Left colon (tissue), 2 donors: Measurements from ENCODE around the gene SYPL2. TPM values are rescaled to one million over a fixed set of nuclear protein-coding genes. Genes with fewer than 3 reads are reported as not detected.

Source experiments
- ATAC-seq: fragments of 200-7000 bp; cut with Tn5 transposase; one replicate; pipeline ENCODE4 v1.9.1; 2020; ENCODE audit warnings: mild to moderate bottlenecking, moderate library complexity
- DNase-seq, 2 donors: peaks; one replicate each; pipeline ENCODE4 v3.0.0-alpha.2; 2020
- intact Hi-C, 2 donors: fragments of 100-400 bp; cut with DNase I in 1 of 2; cut with micrococcal nuclease in 1 of 2; formaldehyde crosslinking; loops; one replicate each; pipeline versions ENCODE4 v1.11.2 to v1.14.0; 2022; cut with DNase I, micrococcal nuclease
- total RNA-seq, 2 donors: library from RNA; stranded (reverse); fragmentation: NEBNext Ultra II Directional; extraction: Animal tissue kit (Norgen Biotek cat#: 25700); gene quantifications; one replicate each; pipeline ENCODE4 v1.2.1, GENCODE V29; 2021
- donor health status: DM: no; HTN: no; CAD: no.
- donor health status: DM: yes; HTN: yes; CAD: no.

SYPL2 gene
- total RNA-seq, 2 donors from 2014 or later: 0.15 to 0.87 TPM

DNA sequence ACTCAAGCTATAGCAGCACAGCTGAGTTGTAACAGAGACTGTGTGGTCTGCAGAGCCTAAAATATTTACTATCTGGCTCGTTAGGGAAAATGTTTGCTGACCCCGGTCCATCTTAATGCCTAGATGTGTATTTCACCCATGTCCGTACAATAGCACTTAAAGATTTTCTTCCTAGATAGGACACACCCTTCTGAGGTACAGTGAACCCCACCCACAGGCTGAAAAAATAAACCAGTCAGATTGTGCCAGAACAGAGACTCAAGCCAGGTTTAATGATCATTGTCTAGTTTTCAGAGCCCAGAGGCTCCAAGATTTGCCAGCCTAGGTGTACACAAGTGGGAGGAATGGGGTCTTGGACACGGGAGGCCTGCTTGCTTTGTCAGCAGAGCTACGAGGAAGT, 37.6 kb downstream of the SYPL2 start:
- peak; percentile 73 for ATAC-seq
- no peak for DNase-seq
- intact Hi-C loops: no loop called here

DNA sequence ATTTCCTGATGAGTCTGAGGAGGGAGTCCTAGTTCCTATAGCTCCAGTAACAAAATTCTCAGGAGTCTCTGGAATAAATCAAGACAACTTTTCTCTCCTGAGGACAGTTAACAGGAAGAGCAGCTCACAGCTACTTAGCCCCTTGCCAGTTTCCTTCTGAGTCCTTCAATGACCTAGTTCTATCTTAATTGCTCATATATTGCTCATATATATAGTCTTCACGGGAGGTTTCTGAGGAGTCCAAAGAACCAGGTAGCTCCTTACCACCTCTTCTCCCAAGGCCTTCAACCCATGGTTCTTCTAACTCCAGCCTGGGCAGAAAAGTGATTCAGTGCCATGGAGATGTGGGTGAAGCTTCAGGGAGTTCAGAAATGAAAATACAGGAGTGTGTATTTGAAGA, 38.6 kb downstream of the SYPL2 start:
- intact Hi-C loops: no loop called here
- no peak for DNase-seq
- no peak for ATAC-seq

GRCh38 chr1:109508001-109508872, 41.9 kb downstream of the SYPL2 start:
- no peak for ATAC-seq
- no peak for DNase-seq
- intact Hi-C loops: no loop called here

GRCh38 chr1:109508873-109509175, 42.5 kb downstream of the SYPL2 start:
- DNase-seq: no peak
- intact Hi-C loops: no loop called here
- no peak for ATAC-seq

DNA sequence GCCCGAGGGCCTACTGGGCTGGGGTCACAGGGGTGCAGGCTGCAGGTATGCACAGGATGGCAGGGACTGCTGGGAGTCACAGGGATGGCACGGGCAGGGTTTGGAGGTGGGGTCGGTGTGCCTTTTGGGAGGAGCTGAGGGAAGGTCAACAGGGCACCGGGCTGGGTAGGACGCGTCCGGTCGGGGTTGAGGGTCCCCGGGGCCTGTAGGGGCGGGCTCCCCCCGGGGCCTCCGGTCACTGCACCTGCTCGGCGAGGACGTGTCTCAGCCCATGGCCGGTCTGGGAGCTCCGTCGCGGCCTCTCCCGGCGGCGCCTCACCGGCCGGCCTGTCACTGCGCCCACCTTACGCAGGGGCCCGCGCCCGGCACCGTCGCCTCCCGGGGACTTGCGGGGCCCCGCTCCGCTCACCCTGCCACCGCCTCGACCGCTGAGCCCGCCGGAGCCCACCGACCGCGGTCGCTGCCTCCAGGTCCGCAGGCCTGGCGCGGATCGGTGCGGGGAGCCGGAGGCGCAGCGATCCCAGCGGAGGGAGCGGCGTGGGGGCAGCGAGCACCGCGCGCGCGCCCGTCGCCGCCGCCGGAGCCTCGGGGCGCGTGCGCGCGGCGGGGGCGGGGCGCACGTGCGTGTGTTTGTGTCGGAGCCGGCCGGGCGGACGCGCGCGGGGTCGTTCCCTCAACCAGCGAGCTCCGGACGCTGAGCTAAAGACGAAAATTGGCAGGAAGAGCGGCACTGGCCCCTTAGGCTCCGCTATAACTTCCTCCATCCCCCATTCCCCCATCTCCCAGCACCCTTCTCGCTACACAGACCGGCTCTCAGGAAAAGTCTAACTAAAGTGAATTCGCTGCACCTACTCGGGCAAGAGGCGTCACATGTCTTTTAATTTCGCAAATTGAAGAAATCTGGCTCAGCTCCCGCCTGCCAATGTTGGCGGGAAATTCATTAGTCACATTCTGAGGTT, 43.1 kb downstream of the SYPL2 start, which contains the start of gene AMIGO1:
Gene AMIGO1, minus strand, starts transcription at position 552 of the 959 bp plus-strand sequence. CDS start 815 bp downstream, outside the sequence.
- ATAC-seq (peak; percentile 93), DNase-seq (peak in 1 of 2 donors; percentile 75)
- intact Hi-C loops: no loop called here

DNA sequence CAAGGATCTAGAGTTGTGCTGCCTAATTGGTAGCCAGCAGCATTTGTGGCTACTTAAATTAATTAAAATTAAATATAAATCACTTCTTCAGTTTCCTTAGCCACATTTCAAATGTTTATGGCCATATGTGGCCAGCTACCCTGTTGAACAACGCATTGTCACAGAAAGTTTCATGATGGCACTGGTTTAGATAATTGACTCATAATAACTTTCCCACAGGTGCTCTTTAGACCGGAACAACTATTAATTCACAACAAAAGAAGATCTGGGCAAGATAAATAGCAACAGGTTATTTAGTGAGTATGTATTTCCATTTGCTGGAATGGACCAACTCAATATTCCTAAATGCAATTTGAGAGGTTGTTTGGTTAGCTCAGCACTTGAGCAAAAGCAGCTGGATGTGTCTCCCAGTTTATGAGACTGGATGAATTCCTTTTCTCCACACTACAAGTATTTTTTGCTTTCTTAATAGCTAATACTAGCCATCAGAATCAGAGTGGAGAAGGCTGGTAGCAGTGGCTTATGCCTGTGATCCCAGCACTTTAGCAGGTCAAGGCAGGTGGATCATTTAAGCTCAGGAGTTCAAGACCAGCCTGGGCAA, 46.9 kb downstream of the SYPL2 start:
- intact Hi-C loops: no loop called here
- DNase-seq: no peak
- ATAC-seq: no peak

DNA sequence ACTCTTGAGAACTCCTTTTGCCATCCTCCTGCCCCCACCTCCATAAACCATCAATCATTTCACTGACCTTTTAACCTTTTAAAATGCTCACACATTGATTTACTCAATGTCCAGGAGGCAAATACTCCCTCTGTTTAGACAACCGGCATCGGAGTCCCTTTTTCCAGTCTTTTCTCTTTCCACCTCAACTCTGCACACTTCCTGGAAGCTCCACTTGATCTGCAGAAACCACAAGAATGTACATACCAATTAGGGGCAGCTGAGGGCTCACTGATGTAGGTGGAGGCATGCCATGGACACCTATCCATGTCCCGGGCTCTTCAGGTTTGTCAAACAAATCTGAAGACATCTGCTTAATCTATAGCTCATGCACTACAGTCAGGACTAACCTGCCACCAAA, 48.5 kb downstream of the SYPL2 start:
- intact Hi-C loops: no loop called here
- DNase-seq (no peak), ATAC-seq (no peak)

DNA sequence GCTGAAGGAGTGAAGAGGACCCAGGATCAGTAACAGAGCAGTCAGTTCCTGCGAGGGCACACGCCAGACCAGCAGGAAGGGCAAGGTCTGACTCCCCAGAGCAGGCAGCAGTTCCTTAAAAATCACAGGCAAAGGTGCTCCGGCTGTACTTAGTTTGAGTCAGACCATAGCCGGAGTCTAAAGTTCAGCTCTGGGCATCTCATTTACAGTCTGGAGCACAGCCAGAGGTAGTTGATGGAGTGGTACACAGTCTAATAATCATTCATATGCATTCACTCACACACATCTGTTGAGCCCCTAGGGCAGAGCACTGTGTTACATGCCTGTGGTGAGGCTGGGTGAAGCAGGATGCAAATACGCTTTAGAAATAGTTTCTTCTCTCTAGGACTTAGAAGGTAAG, 50.5 kb downstream of the SYPL2 start:
- ATAC-seq (peak; percentile 99), DNase-seq (peak; percentile 39 to 55)
- intact Hi-C loops: no loop called here

DNA sequence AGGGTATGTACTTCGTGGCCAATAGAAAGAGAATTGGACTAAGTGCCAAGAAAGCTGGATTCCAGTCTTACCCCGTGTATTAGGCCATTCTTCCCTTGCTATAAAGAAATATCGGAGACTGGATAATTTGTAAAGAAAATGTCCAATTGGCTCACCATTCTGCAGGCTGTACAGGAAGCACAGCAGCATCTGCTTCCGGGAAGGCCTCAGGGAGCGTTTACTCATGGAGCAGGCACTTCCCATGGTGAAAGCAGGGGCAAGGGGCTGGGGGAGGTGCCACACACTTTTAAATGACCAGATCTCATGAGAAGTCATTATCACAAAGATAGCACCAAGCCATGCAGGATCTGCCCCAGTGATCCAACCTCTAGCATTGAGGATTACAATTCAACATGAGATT, 51.0 kb downstream of the SYPL2 start:
- DNase-seq: no peak
- ATAC-seq: no peak

GRCh38 chr1:109521002-109521951, 54.9 kb downstream of the SYPL2 start:
- DNase-seq (no peak), ATAC-seq (no peak)
- intact Hi-C loops: no loop called here

More for the DNA sequence above, 51.0 kb downstream of the SYPL2 start:
- intact Hi-C loops: no loop called here

DNA sequence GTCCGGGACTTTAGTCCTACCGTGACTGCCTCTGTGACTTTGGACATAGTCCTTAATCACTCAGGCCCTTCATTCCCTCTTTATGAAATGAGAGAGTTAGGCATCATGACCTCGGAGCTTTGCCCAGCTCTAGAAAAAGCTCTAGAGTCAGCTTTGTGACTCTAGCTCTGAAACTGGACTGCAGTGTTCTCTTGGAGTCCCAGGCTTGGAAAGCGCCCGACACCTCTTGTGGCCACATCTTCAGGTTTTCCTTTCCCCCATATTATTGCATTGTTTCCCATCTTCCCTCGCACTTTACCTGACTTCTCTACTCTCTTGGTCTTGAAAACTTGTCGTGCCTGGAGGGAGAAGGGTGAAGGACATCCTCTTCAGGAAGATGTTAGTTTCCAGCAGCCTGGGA, 55.7 kb downstream of the SYPL2 start:
- intact Hi-C loops: no loop called here
- DNase-seq (no peak), ATAC-seq (no peak)

DNA sequence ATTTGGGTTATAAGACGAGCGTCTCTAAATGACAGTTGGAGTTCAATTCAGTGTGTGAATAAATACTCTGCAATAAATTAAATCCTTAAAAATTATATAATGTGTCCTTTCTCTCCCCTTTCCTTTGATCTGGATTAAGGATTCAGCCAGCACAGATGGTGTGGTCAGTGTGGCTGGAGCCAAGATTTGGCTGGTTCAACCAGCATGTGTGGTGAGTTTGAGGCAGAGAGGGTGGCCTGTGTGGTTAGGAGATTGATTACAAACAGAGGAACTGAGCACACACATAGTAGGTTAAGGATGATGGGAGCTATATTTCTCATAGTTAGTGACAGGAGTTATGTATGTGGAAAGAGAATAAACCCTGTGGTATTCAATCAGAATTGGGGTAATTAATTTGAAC, 57.4 kb downstream of the SYPL2 start:
- ATAC-seq (no peak), DNase-seq (no peak)
- intact Hi-C loops: no loop called here

- intact Hi-C loops: no loop called here
- DNase-seq (no peak), ATAC-seq (no peak)
These were observed 60.9 kb downstream of the SYPL2 start for GRCh38 chr1:109527098-109527811.

DNA sequence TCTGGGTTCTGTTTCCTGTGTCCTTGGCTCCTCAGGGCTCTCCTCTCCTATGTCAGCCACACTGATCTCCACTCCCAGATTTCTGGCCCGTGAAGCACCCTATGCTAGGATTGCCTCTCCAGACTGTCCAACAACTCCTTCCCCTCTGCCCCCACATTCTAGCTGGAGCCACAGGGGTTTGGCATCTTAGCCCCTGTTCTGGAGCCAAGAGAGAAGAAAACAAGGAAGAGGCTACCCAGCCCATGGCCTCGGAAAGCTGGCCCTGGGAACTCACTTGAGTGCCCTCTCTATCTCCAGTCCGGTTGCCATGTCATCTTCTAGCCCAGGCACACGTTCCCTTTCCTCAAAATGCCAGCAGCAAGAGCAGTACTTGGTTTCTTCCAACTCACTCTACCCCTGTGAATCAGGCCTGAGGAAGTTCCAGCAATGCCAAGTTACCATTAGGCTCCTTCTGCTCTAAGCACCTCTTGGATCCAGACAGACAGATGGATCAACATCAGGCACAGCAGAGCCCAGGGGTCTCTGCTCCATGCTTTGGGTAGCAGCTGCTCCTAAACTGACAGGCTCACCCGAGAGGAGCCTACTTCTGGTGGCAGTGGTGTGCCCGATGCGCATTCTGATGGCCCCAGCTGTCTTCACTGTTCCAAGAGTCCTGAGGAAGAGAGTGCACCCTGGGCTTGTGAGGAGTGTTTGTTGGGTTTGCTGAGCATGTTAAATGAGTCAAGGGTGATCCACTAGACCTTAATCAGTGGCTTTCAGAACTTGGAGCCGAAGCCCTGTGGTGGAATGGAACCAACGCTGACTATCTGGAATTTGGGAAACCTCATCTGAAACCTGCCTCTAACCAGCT, 61.7 kb downstream of the SYPL2 start:
- no peak for ATAC-seq
- DNase-seq: no peak
- intact Hi-C loops: no loop called here

DNA sequence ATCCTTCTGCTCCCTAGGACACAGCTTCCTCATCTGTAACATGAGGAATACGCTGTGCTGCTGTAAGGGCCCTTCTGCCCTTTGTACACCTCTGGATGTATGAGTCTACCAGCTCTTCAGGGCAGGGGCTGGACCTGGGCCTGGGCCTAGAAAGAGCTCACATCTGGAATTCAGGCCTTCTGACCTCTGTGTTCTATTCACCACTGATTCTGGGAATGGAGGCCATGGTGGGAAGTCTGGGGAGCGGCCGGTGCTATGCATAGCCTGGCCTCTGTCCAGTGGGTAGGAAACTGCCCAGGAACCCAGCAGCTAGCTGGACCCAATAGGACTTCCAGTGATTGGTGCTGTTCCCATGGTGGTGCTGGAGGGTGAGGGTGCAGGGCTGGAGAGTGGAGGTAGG, 62.4 kb downstream of the SYPL2 start:
- ATAC-seq: no peak
- intact Hi-C loops: no loop called here

GRCh38 chr1:109529881-109530456, 63.6 kb downstream of the SYPL2 start:
- no peak for DNase-seq
- ATAC-seq: no peak
- intact Hi-C loops: loop anchor here (5.0 kb wide), 3 partner anchors 33 to 263 kb away; partner anchors contain the start of gene CYB561D1 (in 1 of the 2)

More for the DNA sequence above, 62.4 kb downstream of the SYPL2 start:
- no peak for DNase-seq
